ENCODE measurements around the gene METTL26.

DNA sequence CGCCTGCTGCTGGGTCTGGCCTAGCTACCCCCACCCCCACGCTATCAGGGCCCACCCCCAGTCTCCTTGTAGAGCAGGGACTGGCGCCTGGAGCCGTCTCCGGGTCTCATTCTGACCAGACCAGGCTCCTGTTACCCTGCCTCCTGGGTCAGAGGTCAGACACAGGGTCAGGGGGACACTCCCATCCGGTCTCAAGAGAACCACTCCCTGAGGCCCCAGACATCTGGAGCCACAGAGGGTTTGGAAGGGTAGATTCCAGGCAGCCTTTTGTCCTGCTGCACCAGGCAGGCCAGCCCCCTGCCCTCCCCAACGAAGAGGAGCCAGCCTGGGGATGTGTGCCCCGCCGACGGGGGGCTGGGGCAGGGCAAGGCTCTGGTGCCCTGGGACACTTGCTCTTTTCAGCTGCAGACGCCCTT is 6.3 kb downstream of the METTL26 start:
- TF ChIP-seq CTCF (IDR thresholded peaks at IDR 0.05) (no peak), POLR2A (IDR thresholded peaks at IDR 0.05) (no peak)
